ENCODE measurements around the gene CCDC33.

Gene CCDC33

DNA sequence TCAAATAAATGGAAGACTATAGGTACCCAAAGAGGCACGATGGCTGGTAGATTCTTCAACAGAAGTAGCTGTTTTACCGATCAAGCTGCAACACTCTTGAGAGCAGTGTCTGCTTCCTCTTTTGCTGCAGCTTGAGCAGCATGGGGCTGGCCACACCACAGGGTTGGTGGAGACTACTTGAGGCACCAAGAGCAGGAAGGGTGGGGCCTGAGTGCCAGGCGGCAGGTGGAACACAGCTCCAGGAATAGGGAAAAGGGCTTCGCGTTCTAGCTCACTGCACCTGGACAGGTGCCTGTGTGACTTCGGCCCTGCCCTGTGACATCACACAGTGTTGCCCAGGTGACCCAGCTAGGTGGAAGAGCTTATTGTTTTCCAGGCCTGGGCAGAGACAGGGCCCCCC lies at the start of gene CCDC33:
Gene CCDC33, plus strand, starts transcription at position 365 of the 400 bp plus-strand sequence. CDS start 394 bp downstream, outside the sequence.
- DNase-seq (ENCODE audit: low read depth) = no peak

DNA sequence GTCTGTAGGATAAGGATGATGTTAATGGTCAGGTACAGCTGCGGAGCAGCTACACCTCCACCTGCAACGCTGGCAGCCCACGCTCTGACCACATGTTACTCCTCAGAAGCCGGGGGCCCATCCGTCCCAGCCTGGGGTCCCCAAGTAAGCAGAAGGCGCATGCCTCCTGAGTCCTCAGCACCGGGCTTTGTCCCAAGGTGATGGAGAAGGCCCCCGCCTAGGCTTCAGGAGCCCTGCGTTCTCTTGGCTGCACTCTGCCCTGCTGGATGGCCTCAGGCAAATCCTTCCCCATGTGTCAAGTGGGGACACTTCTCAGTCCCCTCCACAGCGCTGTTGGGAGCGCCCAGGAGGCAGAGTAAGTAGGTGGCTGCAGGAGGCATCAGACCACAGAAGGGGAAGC lies 47.9 kb upstream of the CCDC33 start:
- DNase-seq (ENCODE audit: low read depth) = no peak

DNA sequence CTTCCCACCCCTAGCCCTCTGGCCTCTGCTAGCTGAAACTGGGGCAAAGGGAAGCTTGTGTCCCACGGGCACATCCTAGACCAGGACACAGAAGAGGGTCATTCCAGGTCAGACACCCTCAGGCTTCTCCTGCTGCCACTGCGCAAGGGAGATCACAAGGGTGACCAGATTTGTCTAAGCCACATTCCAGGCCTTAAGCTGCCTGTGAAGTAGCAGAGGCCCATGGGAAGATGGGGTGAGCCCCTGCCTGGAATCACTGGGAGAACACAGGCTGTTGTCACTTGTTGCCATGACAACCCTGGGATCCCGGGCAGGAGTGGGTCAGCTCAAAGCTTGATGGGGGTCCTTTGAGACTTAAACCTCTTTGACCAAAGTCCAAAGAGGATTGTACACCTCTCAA lies 44.3 kb upstream of the CCDC33 start:
- no peak for DNase-seq (ENCODE audit: low read depth)

DNA sequence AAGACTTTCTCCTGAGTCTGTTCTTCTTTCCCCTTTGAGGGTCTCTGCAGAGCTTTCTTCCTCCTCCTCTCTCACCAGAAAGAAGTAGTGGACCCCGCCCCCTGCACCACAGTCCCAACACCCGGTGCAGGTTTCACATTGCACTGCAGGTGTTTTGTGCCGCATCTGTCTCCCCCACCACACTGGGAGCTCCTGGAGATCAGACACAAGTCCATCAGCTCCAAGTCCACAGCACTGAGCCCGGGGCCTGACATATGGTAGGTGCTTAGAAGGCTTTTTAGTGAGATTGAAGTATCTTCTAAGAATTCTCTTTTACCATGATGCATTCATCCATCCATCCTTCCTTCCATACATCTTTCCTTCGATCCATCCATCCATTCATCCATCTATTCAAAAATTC lies 43.4 kb upstream of the CCDC33 start:
- no peak for DNase-seq (ENCODE audit: low read depth)

DNA sequence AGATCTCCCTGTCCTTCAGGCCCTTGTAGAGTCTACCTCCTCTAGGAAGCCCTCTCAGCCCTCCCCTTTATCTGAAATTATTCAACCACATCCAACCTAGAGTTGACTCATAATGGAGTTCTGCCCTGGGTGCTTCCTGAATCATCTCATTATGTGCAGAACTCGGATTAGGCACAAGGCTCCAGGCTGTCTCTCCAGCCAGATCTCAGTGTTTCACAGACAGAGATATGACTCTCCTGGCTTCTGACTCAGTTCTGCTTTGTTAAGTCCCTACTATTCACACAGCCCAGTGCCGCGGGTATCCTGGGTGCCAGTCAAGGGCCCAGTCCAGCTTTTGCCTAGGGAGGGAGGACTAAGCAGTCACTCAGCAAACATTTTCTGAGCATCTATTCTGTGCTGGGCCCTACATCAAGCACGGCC lies 42.8 kb upstream of the CCDC33 start:
- DNase-seq (ENCODE audit: low read depth) = no peak

DNA sequence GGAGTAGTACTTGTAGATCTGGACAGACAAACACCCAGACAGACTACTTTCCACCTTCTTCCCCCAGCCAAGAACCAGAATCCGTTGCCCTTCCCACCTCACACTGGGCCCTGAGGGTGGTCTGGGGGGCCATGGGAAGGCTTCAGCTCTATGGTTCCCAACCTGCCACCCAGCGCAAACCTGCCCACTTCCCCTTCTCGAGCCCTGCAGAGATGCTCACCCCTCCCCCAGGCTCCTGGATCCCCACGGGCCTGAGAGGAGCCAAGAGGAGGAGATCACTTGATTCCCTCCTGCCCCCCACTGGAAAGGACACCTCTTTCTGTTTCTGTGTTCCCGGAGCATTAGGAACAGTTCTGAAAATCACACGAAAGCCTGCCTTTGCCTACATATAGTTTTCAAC lies 42.2 kb upstream of the CCDC33 start:
- no peak for DNase-seq (ENCODE audit: low read depth)

DNA sequence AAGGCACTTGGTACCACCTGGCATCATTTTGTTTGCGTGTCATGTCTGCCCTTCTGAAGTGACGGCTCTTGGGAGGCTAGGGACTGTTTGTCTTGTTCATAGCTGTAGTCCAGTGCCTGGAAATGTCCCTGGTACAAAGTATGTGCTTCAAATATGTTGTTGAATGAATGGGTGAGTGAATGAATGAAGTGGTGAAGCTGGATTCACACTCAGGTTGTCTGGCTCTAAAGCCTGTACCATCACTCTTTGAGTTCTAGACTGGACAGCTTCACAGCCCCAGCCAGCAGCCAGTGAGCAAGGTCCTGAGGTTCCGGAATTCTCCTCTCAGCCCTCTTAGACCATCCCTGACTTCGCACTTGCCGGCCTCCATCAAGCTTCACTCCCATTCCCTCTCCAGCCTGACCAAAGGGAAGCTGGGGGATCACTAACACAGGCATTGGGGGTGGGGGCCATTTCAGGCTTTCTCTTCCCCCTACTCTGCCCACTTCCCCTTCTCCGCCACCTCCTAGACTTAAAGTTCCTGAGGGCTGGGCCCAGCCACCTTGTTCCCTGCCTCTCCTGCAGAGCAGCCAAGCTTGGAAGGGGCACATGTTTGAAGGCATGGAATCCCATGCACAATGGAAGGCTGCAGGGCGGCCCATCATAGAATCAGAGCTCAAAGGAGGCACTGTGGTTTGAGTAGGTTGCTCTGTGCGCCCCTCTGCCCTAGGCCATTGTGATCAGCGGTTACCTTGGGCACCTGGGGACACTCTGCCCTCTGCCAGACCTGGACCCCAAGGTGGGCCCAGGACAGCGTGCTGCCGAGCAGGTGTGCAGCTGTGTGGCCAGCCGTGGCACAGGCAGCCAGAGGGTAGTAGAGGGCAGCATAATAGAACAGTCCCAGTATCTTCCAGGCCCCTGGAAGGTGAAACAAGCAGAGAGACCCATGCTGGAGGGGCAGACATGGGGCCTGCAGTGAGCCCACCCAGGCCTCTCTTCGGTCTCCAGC lies 41.3 kb upstream of the CCDC33 start:
- no peak for DNase-seq (ENCODE audit: low read depth)

DNA sequence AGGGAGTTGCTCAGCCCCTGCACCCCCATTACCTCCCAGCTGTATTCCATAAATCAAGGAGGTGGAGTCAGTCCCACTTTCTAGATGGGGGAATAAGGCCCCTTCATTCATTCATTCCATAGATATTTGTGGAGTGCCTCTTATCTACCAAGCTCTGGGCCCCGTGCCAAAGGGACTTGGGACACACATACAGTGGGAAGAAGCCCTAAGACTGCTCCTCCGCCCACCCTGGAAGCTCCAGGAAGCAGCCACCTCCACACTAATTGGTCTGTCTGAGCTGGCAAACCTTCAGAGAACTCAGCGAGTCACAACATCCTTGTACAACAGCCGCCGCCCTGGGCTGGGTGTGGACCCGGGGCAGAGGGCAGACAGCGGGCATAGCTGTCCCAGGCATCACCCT lies 40.0 kb upstream of the CCDC33 start:
- no peak for DNase-seq (ENCODE audit: low read depth)

DNA sequence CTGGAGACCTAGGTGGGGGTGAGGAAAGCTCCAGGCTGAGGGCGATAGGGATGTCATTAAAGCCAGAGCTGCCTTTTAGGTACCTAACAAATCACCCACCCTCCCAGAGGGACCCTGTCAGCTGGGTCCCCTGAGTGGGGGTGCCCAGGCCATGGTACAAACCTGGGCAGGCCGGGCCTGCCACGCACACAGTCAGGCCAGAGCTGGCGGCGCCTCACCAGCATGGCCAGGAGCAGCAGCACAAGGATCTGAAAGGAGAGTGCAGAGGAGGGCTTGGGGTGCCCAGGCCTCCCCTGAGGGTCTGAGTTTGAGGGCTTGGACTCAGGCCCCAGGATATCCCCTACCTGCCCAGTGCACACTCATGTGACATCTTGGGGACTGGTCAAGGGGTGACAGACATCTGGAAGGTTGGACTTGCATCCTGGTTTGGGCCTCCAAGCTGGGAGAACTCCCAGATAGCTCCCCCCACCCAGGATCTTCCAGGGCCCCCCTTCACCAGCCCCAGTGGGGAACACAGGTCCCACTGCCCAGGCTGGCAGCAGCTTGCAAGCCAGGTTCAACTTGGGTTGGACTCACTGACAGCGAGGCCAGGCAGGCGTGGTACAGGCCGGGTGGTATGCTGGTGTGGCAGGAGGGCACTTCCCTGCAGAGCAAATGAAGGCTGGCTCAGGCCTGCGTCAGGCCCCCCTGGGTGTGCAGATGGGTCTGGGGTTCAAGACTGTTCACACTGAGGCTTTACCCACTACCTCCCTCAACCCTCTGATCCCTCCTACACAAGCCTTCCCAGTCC lies 38.8 kb upstream of the CCDC33 start:
- no peak for DNase-seq (ENCODE audit: low read depth)

DNA sequence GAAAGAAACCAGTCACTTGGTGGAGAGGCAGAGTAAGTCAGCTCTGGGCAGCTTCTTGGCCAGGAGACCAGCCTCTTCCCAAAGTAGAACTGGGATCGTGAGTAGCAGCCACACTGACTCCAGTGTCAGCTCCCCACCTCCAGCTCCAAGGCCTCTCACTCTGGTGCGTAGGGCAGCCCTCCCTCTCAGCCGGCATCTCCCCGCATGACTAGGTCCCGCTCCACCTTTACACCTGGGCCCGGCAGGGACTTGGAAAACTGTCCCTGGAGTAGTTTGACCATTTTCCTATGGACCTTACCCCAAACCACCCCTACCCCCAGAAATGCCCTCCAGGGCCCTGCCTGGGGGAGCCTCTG lies 36.9 kb upstream of the CCDC33 start:
- DNase-seq (ENCODE audit: low read depth) = no peak

DNA sequence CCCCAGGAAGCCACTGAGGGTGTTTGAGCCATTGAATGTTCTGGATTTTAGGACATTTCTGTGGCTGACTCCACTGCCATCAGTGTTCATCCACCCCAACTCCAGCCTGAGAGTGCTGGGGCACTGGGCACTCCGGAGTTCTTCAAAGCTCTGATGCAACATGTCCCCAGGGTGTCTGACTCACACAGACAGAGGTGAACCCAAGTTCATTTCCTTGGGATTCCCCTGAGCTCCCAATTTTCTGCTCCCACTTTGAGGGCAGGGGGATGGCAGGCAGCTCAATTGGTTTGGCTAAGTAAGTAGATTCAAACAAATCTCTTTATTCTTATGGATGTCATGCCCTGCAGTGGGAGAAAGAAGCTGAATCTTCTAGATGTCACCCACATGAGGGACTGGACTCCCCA lies 35.7 kb upstream of the CCDC33 start:
- no peak for DNase-seq (ENCODE audit: low read depth)

DNA sequence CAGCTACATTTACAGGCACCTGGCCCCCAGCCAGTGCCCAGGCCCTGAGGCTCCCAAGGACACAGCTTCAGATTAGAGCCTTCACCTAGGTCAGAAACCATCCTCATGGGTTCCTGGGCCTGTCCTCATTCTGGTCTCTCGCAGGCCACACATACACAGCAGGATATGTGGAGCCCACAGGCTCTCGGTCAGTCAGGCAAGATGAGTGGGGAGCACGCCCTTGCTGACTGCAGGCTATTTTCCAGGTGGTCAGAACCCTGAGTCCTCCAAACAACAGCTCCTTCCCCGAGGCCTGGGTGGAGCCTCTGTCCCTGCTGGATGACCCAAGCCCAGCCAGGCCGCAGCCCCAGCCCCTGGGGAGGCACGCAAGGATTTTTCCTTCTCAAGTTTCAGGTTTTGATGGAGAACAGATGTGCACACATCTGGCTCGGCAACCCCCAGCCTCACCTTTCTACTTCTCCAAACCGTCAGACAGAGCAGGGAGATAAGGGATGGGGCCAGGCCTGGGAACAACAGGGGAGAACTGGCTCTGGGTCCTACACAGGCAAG lies 35.2 kb upstream of the CCDC33 start:
- DNase-seq (ENCODE audit: low read depth) = no peak

DNA sequence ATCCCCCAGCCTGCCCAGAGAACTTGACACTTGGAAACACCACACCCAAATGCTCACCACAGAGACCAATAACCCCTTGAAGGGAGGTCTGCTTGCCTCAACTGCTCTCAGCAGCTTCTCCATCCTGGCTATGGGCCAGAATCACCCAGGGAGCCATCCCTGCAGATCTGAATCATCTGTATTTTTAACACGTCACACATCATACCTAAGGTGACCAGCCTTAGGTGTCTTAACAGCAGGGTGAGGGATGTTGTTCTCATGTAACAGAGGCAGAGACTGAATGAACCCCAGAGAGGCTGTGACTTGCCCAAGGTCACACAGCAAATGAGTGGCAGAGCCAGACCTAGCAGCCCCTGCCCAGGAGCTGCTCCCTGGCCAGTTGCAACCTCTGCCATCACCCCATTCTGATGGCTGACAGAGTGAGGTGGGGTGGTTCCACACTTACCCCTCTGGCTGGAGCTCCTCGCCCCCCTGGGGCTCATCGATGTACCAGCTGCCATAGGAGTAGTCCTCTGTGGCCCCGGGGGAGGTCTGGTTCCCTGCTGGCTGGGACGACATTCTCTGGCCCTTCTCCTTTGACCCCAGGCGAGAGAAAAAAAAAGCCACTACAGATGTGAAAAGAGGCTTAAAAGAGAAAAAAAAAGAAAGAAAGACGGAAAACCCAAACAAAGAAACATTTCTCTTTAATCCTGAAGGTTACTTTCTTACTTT lies 34.3 kb upstream of the CCDC33 start:
- DNase-seq (ENCODE audit: low read depth) = no peak

DNA sequence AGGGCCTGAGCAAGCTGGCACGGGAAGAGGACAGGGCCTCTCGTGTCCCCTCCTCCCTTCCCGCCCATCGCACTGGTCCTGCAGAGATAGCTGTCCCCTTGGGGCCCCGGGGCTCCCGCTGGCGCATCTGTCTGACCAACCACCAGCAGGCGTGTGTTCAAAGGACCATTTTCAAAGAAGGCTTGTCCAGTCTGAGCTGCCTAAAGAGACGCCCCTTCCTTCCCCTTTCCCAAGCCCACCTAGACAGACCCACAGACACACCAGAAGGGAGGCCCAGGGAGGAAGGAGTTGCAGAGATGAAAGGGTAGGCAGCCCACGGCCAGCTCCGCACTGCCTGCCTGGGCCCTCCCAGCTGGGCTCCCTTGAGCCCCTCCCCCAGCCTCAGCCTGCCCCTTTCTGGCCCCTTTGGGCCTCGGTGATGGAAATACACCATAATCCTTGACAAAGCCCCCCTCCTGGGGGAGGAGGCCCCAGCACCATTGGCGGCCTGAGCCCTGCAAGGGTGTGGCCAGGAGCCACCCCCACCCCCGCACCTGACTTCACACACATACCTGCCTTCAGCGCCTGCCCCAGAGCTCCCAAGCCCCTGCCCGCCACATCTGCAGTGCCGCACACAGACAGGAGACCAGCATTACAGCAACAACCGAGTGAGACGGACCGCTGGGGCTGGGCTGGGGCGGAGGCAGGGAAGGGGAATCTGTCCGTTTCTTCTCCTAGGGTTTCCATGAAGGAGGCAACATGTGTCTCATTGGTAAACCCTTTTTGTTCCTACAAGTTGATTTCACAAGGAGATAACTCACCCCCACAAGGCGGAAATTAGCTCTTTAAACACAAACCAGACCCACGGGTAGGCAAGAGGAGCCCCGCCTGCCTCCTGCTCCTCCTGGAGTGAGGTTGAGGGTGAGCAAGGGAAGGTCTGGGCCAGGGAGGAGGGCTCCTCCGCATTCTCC lies 33.4 kb upstream of the CCDC33 start, which contains the start of gene STRA6:
Gene STRA6, minus strand, starts transcription at position 336 of the 950 bp plus-strand sequence. CDS start 520 bp downstream, outside the sequence.
- DNase-seq (ENCODE audit: low read depth) = no peak

DNA sequence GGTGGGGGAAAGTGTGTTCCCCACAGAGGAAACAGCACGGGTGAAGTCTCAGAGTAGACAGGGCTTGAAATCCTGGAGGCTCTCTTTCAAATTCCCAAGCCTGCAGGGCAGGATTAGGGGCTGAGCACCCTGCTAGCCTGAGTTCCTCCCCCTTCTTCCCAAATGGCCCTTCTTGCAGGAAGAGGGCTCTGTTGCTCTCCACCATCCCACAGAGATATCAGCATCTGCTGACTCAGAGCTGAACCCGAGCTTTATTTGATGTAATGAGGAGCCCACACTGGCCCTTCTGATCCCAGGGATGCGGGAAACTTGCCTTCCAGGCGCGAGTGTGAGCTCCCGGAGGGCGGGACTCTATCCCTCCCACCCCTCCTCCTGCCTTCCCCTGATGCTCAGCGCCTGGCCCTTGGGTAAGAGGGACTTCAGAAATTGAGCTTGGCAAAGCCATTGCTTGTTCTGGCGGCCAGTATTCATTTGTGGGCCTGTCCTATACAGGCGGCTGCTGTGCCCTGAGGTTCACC lies 32.2 kb upstream of the CCDC33 start:
- DNase-seq (ENCODE audit: low read depth) = no peak

DNA sequence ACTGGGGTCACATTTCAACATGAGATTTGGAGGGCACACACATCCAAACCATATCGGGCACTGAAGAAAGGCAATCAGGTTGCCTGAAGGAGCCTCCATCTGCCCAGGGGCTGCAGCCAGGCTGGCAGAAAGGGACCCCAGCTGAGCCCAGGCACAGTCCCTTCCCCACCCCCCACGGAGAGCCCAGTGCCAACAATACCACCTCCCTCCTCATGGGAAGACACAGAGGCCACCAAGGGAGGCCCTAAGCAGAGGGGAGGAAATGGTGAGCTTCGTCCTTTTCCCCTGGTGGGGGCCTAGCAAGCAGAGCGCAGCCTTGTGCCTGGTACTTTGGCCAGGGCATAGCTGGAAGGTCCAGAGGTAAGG lies 30.6 kb upstream of the CCDC33 start:
- no peak for DNase-seq (ENCODE audit: low read depth)

DNA sequence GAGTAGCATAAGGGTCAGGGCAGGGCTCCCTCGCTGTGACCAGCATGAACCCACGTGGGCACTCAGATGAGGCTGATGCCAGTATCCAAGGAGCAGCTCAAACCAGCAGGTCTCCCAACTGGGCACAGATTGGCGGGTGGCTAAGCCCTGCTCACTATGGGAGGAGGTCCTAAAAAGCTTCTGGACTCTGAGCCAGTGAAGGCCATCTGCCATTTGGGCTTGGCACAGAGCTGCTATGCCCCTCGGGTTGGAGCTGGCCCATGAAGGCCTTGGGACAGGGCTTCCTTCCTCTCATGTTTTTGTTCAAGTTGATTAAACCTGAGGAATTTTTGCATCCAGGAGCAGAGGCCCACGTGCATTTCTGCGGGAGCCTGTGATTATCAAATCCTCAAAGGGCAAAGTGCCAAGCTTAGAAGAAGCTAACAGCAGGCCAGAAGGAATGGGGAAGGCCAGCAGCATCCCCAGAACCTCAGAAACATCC lies 29.3 kb upstream of the CCDC33 start:
- no peak for DNase-seq (ENCODE audit: low read depth)

DNA sequence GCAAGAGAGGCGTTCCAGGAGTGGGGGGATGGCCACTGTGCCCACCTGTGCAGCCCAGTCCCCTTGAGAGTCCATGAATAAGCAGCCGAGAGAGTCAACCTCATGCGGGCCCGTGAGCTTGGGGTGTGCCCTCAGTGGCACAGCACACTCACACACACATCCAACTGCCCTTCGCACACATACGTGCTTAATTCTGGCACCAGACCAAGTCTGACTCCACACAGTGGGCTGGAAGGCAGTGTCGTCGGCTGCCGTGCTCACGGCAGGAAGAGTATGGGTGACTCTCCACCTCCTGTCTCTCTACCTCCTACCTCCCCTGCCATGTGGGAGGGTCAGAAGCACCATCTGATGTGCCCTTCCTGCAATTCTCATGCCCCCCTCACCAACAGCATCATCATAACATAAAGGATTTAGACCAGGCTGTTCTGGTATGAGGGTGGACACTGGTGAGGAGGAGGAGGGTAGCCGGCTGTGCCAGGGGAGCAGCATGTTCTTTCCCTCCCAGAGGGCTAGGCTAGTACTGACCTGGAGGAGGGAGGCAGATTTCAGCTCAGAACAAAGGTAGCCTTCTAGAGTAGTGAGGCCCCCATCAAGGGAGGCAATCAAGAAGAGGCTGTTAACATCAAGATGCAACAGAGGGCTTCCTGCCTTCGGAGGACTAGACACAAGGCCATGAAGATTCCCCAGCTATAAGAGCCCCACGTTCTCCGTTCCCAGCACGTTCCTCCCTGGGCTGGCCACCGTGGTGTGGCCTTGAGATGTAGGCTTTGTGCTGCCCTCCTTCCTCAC lies 28.3 kb upstream of the CCDC33 start:
- no peak for DNase-seq (ENCODE audit: low read depth)

DNA sequence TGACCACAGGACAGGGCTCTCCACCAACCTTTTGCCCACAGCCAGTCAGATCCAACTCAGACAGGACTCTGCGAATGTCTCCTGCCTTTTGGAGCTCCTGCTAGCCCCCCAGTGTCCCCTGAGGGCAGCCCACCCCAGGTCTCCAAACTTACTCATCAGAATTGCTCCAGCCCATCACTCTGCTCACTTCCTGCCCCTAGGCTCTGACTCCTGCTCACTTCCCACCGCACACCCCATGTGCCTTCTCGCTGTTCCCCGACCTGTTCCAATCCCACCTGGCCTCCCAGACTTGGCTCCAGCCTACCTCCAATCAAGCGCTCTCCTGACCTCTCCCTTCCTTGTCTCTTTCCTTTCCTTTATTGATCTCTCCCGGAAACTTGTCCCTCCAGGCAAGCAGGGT lies 27.6 kb upstream of the CCDC33 start:
- DNase-seq (ENCODE audit: low read depth) = no peak

Measured in stimulated activated CD4-positive, alpha-beta T cell treated with anti-CD3 and anti-CD28 coated beads, Interleukin-2, amount 100 ng/mL, for 4 hours (primary cell).